ENCODE data around the gene ZSCAN5A. TPM values are rescaled to one million over a fixed set of nuclear protein-coding genes. Genes with fewer than 3 reads are reported as not detected.

The ZSCAN5A gene
- total and polyA plus RNA-seq, 10 of the 15 experiments (the other 5 are each of a cell fraction or from before 2014, with no cell fraction given): 5.5 to 12.0 (median 8.7) TPM

DNA sequence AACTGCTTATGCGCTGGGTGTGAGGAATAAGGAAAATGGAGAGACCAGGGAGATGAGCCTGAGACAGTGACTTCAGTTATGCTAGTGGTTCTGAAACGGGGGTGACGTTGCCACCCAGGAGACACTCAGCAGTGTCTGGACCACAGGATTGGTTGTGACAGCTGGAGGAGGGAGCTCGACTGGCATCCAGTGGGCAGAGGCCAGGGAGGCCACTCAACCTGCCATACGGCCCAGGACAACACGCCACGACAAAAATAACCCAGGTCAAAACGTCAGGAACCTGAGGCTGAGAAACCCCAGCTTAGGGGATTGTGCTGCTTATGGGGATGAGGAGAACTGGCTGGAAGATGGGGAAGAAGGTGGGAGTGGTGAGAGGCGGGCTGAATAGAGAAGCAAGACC lies 10.4 kb downstream of the ZSCAN5A start:
- no peak overlapping the region for H3K4me3 ChIP-seq
- H3K4me1 ChIP-seq (ENCODE audit: control insufficient read depth, insufficient read depth, low read length): no peaks in the 10 kb centered on the region
- FAIRE-seq (no peak), ATAC-seq (no peak), DNase-seq (ENCODE audit: low read depth, low spot score) (no peak)
- no TSS peak for BruUV-seq (replicated peaks)
- ChIA-PET POLR2A (no interaction called here), SMC1A (ENCODE audit: uncharacterized antibody, unreplicated experiment) (no interaction called here), CTCF (no interaction called here), RAD21 (ENCODE audit: unreplicated experiment) (no interaction called here)
- H3K27me3 ChIP-seq (replicated peaks in 1 of 2; ENCODE audit: control insufficient read depth in 2 of 2, insufficient read depth in 2 of 2, low read length in 1 of 2): no peaks in the 10 kb centered on the region
- H3K9me3 ChIP-seq (replicated peaks; ENCODE audit: control insufficient read depth, insufficient read depth, low read length): no peaks in the 10 kb centered on the region
- H3K9ac ChIP-seq (ENCODE audit: control insufficient read depth, insufficient read depth, low read length): no peak overlapping the region
- 82% methylated on average over 9 of the region's 9 CpGs for WGBS (ENCODE audit: insufficient coverage, insufficient replicate concordance, low lambda C conversion rate, missing lambda C conversion rate)
- intact Hi-C loops (cut with micrococcal nuclease; ENCODE audit: unreplicated experiment): no loop called here
- H3K36me3 ChIP-seq (ENCODE audit: control insufficient read depth in 2 of 2, insufficient read depth in 2 of 2, low read length in 1 of 2): peaks cover 0 to 4% of the 10 kb centered on the region in 2 experiments; a peak in 2 of 4 replicates
- in situ Hi-C loops (cut with MboI): no loop called here
- no peaks in the 10 kb centered on the region for H4K20me1 ChIP-seq (ENCODE audit: control insufficient read depth, insufficient read depth)
- no peaks in the 10 kb centered on the region for H3K79me2 ChIP-seq (ENCODE audit: control insufficient read depth, insufficient read depth, low read length)
- H2AFZ ChIP-seq (ENCODE audit: control insufficient read depth, low read depth, low read length): no peak overlapping the region
- no peak overlapping the region for H3K27ac ChIP-seq (ENCODE audit: control insufficient read depth, insufficient read depth)
- H3K4me2 ChIP-seq (ENCODE audit: control insufficient read depth, insufficient read depth): no peak overlapping the region
- TF ChIP-seq SMARCA5 (IDR thresholded peaks at IDR 0.05) (no peak), TAF1 (IDR thresholded peaks at IDR 0.05; ENCODE audit: borderline replicate concordance, low read depth, low read length) (no peak), POLR2AphosphoS2 (IDR thresholded peaks at IDR 0.05; ENCODE audit: low read depth, low read length) (no peak), POU2F2 (IDR thresholded peaks at IDR 0.05; ENCODE audit: borderline replicate concordance, low read depth, low read length) (no peak), JUNB (IDR thresholded peaks at IDR 0.05) (no peak), RBBP5 (conservative IDR thresholded peaks at IDR 0.05) (no peak), RUNX3 (IDR thresholded peaks at IDR 0.05; ENCODE audit: low read length) (no peak)
- TF ChIP-seq, protein P1, sequence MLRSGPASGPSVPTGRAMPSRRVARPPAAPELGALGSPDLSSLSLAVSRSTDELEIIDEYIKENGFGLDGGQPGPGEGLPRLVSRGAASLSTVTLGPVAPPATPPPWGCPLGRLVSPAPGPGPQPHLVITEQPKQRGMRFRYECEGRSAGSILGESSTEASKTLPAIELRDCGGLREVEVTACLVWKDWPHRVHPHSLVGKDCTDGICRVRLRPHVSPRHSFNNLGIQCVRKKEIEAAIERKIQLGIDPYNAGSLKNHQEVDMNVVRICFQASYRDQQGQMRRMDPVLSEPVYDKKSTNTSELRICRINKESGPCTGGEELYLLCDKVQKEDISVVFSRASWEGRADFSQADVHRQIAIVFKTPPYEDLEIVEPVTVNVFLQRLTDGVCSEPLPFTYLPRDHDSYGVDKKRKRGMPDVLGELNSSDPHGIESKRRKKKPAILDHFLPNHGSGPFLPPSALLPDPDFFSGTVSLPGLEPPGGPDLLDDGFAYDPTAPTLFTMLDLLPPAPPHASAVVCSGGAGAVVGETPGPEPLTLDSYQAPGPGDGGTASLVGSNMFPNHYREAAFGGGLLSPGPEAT (IDR thresholded peaks at IDR 0.05; ENCODE audit: low read depth): no peak
- TF ChIP-seq, protein P2, sequence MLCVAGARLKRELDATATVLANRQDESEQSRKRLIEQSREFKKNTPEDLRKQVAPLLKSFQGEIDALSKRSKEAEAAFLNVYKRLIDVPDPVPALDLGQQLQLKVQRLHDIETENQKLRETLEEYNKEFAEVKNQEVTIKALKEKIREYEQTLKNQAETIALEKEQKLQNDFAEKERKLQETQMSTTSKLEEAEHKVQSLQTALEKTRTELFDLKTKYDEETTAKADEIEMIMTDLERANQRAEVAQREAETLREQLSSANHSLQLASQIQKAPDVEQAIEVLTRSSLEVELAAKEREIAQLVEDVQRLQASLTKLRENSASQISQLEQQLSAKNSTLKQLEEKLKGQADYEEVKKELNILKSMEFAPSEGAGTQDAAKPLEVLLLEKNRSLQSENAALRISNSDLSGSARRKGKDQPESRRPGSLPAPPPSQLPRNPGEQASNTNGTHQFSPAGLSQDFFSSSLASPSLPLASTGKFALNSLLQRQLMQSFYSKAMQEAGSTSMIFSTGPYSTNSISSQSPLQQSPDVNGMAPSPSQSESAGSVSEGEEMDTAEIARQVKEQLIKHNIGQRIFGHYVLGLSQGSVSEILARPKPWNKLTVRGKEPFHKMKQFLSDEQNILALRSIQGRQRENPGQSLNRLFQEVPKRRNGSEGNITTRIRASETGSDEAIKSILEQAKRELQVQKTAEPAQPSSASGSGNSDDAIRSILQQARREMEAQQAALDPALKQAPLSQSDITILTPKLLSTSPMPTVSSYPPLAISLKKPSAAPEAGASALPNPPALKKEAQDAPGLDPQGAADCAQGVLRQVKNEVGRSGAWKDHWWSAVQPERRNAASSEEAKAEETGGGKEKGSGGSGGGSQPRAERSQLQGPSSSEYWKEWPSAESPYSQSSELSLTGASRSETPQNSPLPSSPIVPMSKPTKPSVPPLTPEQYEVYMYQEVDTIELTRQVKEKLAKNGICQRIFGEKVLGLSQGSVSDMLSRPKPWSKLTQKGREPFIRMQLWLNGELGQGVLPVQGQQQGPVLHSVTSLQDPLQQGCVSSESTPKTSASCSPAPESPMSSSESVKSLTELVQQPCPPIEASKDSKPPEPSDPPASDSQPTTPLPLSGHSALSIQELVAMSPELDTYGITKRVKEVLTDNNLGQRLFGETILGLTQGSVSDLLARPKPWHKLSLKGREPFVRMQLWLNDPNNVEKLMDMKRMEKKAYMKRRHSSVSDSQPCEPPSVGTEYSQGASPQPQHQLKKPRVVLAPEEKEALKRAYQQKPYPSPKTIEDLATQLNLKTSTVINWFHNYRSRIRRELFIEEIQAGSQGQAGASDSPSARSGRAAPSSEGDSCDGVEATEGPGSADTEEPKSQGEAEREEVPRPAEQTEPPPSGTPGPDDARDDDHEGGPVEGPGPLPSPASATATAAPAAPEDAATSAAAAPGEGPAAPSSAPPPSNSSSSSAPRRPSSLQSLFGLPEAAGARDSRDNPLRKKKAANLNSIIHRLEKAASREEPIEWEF (IDR thresholded peaks at IDR 0.05; ENCODE audit: insufficient replicate concordance, low read depth, low read length): no peak
- TF ChIP-seq, protein P3, sequence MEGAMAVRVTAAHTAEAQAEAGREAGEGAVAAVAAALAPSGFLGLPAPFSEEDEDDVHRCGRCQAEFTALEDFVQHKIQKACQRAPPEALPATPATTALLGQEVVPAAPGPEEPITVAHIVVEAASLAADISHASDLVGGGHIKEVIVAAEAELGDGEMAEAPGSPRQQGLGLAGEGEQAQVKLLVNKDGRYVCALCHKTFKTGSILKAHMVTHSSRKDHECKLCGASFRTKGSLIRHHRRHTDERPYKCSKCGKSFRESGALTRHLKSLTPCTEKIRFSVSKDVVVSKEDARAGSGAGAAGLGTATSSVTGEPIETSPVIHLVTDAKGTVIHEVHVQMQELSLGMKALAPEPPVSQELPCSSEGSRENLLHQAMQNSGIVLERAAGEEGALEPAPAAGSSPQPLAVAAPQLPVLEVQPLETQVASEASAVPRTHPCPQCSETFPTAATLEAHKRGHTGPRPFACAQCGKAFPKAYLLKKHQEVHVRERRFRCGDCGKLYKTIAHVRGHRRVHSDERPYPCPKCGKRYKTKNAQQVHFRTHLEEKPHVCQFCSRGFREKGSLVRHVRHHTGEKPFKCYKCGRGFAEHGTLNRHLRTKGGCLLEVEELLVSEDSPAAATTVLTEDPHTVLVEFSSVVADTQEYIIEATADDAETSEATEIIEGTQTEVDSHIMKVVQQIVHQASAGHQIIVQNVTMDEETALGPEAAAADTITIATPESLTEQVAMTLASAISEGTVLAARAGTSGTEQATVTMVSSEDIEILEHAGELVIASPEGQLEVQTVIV (IDR thresholded peaks at IDR 0.05; ENCODE audit: borderline replicate concordance, partially characterized antibody): no peak
- TF ChIP-seq, protein P4, sequence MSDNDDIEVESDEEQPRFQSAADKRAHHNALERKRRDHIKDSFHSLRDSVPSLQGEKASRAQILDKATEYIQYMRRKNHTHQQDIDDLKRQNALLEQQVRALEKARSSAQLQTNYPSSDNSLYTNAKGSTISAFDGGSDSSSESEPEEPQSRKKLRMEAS (IDR thresholded peaks at IDR 0.05; ENCODE audit: low read depth, low read length): no peak

Data from GM12878 (cell line).